D721Med (cell line): ENCODE measurements around the gene CCDC57.

Experiments used
- DNase-seq: peaks from one replicate; pipeline ENCODE4 v3.0.0; 2011; ENCODE audit warnings: low spot score; ENCODE audit not compliant: insufficient read length
- FAIRE-seq: peaks from 2 replicates; lab custom pipeline; 2011; peaks lifted over from hg19 to GRCh38; lab: Jason Lieb, UNC
- TF ChIP-seq, protein P1 (sequence below): IDR thresholded peaks from 2 replicates; pipeline ENCODE4 v1.5.1; 2012; ENCODE audit warnings: mild to moderate bottlenecking, control low read depth; ENCODE audit not compliant: insufficient read depth; ENCODE audit errors: missing control alignments

Gene CCDC57

DNA sequence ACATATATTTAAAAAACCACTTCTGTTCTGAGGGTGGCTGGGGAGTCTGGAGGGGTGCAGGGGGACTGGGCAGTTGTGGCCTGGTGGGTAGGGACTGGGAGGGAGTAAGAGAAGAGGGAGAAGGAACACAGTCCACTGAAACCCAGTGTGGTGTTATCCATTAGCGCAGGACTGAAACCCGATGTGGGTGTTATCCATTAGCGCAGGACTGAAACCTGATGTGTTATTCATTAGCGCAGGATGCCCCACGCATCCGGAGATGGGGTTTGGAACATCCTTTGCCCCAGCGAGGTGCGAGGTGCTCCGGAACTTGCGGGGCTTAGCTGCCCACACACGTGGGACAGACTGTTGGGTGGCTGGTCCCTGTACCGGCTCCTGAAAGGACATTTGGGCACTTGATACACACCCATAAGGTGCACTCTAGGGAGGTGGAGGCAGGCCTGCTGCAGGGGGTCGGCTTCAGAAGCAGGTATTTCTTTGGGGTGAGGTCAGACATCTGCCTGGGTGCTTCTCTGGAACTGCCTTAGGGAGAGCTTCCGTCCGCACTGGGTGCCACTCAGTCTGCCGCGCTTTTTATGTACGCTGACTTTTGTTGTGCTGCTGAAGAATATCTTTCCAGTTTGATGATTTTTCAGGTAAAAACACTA lies 94.4 kb downstream of the CCDC57 start:
- TF ChIP-seq, protein P1, sequence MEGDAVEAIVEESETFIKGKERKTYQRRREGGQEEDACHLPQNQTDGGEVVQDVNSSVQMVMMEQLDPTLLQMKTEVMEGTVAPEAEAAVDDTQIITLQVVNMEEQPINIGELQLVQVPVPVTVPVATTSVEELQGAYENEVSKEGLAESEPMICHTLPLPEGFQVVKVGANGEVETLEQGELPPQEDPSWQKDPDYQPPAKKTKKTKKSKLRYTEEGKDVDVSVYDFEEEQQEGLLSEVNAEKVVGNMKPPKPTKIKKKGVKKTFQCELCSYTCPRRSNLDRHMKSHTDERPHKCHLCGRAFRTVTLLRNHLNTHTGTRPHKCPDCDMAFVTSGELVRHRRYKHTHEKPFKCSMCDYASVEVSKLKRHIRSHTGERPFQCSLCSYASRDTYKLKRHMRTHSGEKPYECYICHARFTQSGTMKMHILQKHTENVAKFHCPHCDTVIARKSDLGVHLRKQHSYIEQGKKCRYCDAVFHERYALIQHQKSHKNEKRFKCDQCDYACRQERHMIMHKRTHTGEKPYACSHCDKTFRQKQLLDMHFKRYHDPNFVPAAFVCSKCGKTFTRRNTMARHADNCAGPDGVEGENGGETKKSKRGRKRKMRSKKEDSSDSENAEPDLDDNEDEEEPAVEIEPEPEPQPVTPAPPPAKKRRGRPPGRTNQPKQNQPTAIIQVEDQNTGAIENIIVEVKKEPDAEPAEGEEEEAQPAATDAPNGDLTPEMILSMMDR: no peak
- no peak for FAIRE-seq
- no peak for DNase-seq

DNA sequence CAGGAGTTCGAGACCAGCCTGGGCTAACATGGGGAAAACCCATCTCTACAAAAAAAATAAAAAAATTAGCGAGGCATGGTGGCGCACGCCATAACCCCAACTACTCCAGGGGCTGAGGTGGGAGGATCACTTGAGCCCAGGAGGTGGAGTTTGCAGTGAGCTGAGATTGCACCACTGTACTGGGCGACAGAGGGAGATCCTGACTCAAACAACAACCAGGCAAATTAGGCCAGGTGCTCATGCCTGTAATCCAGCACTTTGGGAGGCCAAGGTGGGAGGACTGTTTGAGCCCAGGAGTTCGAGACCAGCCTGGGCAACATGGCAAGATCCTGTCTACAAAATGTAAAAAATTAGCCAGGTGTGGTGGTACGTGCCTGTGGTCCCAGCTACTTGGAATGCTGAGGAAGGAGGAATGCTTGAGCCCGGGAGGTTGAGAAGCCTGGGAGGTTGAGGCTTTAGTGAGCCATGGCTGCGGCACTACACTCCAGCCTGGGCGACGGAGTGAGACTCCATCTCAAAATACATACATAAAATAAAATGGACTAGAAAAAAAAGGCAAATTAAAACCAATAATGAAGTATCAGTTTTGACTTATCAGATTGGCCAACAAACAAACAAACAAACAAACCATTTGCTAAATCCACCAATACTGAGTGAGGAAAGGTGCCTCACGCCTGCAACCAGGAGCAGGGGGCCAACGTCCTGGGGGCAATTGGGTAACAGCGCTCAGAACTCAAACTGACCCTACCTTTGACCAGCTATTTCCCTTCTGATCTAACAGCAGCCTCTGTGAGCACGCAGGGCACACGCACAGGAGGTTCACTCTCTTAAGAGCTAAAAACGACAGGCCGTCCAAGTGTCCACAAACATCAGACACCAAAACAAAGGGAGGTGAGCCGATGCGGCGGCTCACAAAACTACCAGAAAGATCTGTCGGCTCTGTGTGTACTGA lies 95.2 kb downstream of the CCDC57 start:
- FAIRE-seq (no peak), DNase-seq (no peak)

DNA sequence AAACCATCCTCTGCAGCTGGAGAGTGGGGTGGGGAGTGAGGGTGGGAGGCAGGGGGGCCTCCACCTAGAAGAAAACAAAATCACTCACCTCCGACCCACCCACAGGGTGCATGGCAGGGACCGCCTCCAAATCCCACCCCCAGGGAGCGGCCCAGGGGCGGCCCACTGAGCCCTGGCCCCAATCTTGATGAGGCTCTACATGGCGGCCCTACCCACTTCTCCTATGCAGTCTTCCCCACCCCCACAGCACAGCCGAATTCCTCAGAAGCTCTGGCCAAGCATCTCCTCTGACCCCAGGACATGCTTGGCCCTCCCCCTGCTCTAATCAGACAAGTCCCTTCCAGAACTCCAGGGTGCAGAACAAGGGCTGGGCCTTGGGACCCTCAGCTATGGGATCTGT lies 96.4 kb downstream of the CCDC57 start:
- DNase-seq (no peak), FAIRE-seq (no peak)
- TF ChIP-seq, protein P1: no peak

More for the DNA sequence above, 95.2 kb downstream of the CCDC57 start:
- TF ChIP-seq, protein P1: no peak

DNA sequence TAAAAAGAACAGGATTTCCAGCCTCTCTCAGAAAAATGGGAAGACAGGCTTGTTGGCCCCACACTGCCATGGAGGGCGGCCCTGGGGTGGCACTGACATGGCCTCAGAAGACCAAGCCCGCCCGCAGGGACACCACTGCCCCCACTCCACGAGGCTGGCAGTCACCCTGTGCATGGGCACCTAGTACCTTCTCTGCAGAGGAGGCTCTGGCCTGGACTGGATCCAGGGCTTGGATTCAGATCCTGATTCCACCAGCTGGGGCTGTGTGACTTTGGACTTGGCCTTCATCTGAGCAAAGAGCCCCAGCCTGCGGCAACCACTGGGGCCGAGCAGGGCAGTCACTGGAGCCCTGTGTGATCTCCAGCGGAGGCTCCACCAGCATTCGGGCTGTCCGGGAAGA lies 97.8 kb downstream of the CCDC57 start:
- TF ChIP-seq, protein P1: no peak
- DNase-seq (no peak), FAIRE-seq (no peak)

DNA sequence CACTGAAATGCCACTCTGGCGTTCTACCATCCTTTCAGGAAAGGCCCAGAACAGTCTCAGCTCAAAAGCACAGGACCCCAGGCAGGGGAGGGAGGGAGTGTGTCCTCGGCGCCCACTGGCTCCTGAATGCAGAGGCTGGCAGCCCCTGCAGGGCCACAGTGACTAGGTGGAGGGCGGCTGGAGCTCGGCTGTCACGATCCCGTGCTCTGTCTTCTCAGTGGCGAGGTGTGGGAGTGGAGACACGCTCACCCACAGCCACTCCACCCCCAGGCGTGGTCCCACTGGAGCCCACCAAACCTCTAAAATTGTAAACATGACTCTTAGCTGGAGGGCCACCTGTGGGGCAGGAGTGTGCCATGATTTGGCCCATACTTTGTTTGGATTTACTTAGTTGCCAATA lies 98.2 kb downstream of the CCDC57 start:
- FAIRE-seq (no peak), DNase-seq (no peak)
- TF ChIP-seq, protein P1: no peak

DNA sequence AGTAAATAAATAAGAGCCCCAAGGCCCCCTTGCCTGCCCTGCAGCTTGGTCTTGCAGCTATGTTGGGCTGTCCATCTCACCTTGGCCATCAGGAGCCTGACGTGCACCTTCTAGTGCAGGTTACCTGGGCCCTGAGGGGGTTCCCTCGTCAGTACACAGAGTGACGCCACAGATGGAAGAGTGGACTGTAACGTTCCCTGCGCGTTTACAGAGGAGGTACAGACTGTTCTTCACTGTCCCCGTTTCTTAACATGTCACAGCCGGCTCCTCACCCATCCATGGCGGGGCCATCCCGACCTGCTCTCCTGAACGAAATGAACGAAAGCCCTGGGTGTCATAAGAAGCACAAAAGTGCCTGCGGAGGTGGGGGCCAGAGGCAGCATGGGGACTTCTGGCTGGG lies 98.7 kb downstream of the CCDC57 start:
- TF ChIP-seq, protein P1: no peak
- DNase-seq (no peak), FAIRE-seq (no peak)

DNA sequence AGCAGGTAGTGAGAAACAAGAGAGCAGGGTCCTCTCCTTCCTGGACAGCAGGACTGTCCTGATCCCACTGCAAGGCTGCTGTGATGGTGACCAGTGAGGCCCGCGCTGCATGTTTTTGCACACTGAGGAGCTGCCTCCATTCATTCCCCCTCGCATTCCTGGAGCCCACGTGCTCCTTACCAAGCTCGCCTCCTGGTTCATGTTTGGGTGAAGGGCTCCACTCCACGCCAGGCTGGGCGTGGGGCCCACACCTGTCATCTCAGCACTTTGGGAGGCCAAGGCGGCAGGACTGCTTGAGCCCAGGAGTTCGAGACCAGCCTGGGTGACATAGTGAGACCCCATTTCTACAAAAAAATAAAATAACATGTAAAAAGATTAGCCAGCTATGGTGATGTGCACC lies 99.2 kb downstream of the CCDC57 start:
- no peak for DNase-seq
- TF ChIP-seq, protein P1: no peak
- no peak for FAIRE-seq
